ENCODE results near the gene SPSB1.
"Not testable (repeated sequence)": the region's sequence is repeated elsewhere in the genome, so short reads cannot be mapped to it uniquely, and the experiment has no call there.

SPSB1 gene

DNA sequence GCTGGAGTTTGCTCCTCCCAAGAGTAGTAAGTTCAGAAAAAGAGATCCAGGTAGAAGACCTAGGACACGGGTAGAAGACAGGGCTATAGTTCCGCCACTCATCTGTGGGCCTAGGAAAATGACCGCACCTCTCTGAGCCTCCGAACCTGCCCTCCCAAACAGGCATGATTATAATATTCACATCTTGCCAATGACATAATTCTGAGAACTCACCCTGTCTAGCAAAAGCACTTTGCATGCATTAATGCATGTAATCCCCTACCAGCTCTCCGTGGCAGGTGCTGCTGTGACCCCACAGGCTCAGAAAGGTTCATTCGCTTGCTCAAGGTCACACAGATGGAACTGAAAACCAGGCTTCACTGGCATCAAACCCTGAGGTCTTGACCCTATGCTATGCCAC, 88.0 kb downstream of the SPSB1 start:
- TF ChIP-seq, protein P1, sequence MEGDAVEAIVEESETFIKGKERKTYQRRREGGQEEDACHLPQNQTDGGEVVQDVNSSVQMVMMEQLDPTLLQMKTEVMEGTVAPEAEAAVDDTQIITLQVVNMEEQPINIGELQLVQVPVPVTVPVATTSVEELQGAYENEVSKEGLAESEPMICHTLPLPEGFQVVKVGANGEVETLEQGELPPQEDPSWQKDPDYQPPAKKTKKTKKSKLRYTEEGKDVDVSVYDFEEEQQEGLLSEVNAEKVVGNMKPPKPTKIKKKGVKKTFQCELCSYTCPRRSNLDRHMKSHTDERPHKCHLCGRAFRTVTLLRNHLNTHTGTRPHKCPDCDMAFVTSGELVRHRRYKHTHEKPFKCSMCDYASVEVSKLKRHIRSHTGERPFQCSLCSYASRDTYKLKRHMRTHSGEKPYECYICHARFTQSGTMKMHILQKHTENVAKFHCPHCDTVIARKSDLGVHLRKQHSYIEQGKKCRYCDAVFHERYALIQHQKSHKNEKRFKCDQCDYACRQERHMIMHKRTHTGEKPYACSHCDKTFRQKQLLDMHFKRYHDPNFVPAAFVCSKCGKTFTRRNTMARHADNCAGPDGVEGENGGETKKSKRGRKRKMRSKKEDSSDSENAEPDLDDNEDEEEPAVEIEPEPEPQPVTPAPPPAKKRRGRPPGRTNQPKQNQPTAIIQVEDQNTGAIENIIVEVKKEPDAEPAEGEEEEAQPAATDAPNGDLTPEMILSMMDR (conservative IDR thresholded peaks at IDR 0.05; ENCODE audit: low read depth, low read length) = no peak
- DNase-seq (ENCODE audit: low read depth) = no peak
- H3K4me3 ChIP-seq (ENCODE audit: low read depth, low read length) = no peak overlapping the region

DNA sequence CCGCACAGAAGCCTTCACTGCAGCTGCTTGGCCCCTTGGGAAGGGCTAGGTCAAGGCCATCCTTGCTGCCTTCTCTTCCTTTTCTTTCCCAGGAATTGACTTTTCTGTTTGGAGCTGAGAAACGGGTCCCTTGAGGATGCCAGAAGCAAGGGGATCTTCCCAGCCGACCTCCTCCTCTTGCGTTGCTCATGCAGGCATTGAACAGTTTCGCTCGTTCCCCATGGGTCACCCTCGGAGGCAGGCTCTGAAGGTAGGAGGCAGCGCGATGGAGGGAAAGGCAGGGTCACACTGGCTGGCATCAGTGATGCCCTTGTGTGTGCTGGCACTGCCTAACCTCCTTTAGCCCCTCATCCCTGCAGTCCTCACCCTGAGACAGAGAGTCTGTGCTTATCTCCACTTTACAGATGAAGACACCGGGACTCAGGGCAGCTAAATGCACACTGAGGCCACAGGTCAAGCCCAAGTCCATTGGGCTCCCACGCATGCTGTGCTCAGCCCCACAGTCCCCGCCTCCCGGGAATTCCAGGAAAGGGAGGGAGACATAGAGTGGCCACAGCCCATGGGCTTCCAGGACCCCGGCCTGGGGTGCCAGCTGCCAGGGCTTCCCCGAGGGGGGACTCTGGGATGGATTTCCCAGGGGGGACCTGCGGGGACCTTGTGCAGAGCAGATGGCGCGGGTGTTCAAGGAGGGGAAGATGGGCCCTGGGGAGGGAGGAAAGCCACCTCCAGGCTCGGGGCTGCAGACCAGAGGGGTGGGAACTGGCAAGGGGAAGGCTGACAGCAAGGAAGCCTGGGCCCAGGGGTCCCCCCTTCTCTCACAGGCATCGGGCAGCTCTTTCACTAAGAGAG, 90.2 kb downstream of the SPSB1 start:
- H3K4me3 ChIP-seq (ENCODE audit: low read depth, low read length) = no peak overlapping the region
- no peak for DNase-seq (ENCODE audit: low read depth)
- TF ChIP-seq, protein P1 (conservative IDR thresholded peaks at IDR 0.05; ENCODE audit: low read depth, low read length) = no peak

GRCh38 chr1:9384128-9384527, 91.4 kb downstream of the SPSB1 start:
- H3K4me3 ChIP-seq (ENCODE audit: low read depth, low read length) = no peak overlapping the region
- DNase-seq (ENCODE audit: low read depth) = no peak
- TF ChIP-seq, protein P1 (conservative IDR thresholded peaks at IDR 0.05; ENCODE audit: low read depth, low read length) = no peak

- DNase-seq (ENCODE audit: low read depth) = no peak
- H3K4me3 ChIP-seq (ENCODE audit: low read depth, low read length) = no peak overlapping the region
- TF ChIP-seq, protein P1 (conservative IDR thresholded peaks at IDR 0.05; ENCODE audit: low read depth, low read length) = no peak
Measured at GRCh38 chr1:9384751-9385245, 92.1 kb downstream of the SPSB1 start.

DNA sequence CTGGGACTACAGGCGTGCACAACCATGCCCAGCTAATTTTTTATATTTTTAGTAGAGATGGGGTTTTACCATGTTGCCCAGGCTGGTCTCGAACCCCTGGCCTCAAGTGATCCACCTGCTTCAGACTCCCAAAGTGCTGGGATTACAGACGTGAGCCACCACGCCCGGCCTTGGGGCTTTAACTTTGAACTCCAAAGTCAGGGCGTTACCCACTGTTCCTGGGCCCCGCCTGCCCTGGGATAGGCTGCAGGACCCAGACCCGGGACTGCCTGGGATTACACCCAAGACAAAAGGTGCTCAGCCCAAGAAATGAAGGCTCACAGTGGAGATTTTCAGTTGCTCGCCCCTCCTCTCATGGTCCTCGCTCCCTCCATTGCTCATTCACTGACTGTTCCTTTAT, 92.7 kb downstream of the SPSB1 start:
- not testable (repeated sequence) for DNase-seq (ENCODE audit: low read depth); H3K4me3 ChIP-seq (ENCODE audit: low read depth, low read length)

DNA sequence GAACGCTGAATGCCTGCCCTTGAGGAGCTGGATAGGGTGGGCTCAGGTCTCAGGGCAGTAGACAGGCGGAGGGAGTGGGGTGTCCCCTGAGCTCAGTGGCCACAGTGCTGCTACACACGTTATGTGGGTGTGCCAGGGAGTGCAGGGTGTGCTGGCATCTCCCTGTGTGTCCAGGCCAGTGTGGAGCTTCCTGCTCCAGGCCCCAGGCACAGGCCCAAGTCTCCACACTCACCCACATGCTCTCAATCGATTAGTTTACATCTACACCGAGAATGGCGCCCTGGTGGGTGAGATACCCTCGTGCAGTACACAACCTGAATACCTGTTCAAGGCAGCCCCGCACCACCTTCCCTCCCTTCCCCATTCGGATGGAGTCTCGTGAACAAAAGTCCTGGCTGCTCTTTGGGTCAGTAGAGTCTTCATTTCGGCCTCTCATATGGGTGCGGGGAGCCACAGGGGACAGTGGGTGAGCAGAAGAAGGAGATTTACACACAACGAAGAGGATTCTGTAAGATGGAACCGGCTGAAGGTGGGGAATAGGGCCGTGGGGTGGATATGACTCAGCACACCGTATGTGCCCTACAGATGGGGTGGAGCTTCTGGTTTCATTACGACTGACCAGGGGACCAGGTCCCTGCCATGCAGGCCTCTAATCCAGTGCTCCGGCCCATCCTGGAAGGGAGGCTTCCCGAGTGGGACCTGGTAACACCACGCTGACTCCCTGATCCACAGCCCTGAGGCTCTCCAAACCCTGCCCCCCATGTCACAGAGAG, 93.3 kb downstream of the SPSB1 start:
- no peak overlapping the region for H3K4me3 ChIP-seq (ENCODE audit: low read depth, low read length)
- TF ChIP-seq, protein P1 (conservative IDR thresholded peaks at IDR 0.05; ENCODE audit: low read depth, low read length) = no peak
- no peak for DNase-seq (ENCODE audit: low read depth)

- DNase-seq (ENCODE audit: low read depth) = peak; percentile 28
- H3K4me3 ChIP-seq (ENCODE audit: low read depth, low read length) = no peak overlapping the region
- TF ChIP-seq, protein P1 (conservative IDR thresholded peaks at IDR 0.05; ENCODE audit: low read depth, low read length) = no peak
Measured at GRCh38 chr1:9388335-9389180, 95.9 kb downstream of the SPSB1 start.
